GF-D8 (cell line): ENCODE measurements around the gene ENO1.
"Not testable (repeated sequence)": the region's sequence is repeated elsewhere in the genome, so short reads cannot be mapped to it uniquely, and the experiment has no call there.

ENCODE experiments used
- DNase-seq: peaks from one replicate; lab custom pipeline; 2025; lab: John Stamatoyannopoulos, UW

Gene ENO1

DNA sequence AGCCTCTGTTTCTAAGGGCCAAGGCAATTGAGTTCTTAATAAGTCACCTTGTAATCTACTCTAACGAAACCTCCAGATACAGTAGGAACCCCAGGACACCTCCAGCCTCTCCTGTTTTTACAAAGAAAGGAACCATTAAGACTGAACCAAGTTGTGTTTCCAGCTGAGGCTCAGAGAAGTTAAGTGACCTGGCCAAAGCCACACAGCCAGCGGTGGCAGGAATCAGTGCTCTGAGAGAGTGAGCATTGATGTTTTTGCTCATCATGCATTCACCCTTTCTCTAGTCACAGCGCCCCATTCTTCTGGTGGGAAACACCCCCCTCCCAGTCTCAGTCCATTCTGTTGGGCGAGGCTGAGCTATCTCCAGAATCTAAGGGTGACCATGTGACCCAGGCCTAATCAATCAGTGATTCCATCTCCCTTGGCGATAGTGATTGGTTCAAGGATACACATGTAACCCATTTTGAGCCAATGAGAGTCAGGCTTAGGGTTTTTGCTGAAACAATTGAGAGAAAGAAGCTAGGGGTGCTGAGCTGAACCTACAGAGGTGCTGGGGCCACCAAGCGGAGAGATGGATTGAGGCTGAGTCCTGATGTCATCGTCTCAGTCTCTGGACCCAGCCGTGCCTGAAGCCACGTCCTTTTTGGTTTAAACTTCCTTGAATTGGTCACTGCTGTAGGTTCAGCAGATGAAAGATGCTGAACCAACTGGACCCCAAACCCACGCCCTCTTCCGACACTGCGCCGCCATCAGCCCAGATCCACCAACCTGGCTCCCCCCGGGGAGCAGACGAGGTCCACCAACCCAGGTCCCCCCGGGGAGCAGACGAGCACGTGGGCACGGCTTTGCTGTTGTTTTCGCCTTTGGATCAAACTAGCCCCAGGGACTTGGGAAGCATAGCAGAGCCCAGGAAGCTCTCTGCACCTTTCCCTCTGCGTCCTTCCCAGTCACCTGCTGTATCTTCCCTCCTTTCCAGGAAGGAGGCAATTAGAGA, 33.1 kb downstream of the ENO1 start:
- no peak for DNase-seq

DNA sequence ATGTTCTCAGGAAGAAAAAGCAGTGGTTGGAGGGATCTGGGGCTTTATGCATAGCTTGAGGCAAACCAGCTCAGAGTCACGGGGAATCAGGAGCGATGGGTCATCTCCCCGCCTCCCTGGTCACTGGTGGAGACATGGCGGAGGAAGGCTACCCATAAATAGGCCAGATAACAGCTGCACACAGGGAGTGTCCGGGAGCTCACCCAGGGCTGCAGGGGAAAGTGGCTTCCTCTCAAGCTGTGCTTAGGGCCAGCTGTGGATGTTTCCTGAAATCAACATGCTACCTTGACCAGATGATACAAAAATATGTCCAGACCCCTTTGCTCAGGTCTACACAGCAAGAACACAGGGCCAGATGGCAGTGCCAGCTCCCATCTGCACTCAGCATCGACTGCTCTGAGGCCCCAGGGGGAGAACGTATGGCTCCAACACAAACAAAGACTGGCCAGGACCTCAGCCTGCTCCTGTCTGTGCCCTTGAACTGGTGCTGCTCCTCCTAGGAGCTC, 33.9 kb downstream of the ENO1 start:
- DNase-seq: no peak

DNA sequence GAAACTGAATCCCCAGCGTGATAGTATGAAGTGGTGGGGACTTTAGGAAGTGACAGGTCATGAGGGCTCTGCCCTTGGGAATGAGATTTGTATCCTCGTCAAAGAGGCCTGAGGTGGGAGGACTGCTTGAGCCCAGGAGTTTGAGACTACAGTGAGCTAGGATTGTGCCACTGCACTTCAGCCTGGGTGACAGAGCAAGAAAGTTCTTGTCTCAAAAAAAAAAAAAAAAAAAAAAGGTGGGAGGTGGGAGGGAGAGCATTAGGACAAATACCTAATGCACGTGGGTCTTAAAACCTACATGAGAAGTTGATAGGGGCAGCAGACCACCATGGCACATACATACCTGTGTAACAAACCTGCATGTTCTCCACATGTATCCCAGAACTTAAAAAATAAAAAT, 37.1 kb downstream of the ENO1 start:
- DNase-seq: no peak

DNA sequence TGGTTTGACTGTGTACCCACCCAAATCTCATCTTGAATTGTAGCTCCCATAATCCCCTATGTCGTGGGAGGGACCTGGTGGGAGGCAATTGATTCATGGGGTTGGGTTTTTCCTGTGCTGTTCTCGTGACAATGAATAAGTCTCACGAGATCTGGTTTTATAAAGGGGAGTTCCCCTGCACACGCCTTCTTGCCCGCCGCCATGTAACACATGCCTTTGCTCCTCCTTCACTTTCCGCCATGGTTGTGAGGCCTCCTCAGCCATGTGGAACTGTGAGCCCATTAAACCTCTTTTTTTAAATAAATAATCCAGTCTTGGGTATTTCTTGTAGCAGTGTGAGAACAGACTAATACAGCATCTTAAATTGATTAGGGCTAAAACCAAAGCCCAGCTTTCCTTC, 38.5 kb downstream of the ENO1 start:
- no peak for DNase-seq

DNA sequence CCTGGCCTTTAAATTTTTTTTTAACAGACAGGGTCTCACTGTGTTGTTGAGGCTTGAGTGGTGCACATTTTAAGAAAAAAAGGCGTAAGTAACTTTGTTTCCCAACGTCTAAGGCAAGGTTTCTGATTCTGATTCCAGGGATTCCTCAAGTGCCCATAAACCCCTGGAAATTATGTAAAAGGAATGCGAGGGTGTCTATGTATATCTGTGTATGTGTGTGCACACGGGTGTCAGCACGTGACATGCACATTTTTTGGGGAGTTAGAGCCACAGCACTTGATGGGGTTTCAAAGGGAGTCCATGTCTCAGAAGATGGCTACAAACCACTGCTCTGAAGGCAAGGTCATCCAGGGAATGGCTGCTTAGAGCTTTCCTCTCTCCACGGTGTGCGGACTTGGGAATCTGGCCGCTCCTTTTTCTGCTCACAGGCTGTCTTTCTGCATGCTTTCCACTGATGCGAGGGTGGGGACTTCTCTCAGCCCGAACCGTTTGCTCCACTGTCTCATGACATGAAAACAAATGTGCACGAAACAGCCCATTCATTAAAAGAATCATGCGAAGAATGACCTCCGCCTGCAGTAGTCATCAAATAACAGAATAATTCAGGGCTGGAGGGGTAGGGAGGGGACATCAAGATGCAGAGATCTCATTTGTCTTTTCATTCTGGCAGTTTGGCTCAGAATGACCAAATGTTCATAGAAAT, 42.4 kb downstream of the ENO1 start:
- DNase-seq: no peak

DNA sequence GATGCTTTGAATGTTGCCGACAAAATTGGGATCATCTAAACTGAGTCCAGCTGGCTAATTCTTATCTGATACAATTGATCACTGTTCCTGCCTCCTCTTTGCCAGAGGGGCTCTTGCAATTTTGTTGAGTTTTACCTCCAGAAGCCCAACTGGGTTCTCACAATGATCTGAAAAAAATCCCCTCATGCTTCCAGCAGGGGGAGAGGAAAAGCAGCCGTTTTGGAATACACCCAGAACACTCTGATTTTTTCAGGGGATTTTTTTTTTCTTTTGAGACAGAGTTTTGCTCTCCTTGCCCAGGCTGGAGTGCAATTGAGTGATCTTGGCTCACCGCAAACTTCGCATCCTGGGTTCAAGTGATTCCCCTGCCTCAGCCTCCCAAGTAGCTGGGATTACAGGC, 47.1 kb downstream of the ENO1 start:
- no peak for DNase-seq

DNA sequence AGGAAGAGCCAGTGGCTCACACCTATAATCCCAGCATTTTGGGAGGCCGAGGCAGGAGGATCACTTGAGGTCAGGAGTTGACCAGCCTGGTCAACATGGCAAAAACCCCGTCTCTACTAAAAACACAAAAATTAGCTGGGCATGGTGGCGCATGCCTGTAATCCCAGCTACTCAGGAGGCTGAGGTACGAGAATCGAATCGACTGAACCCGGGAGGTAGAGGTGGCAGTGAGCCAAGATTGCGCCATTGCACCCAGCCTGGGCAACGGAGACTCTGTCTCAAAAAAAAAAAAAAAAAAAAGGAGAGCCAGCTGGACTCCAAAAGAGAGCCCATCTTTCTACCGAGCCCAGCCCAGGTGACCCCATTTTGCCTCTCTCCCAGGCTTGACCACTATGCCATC, 47.8 kb downstream of the ENO1 start:
- DNase-seq: not testable (repeated sequence)

DNA sequence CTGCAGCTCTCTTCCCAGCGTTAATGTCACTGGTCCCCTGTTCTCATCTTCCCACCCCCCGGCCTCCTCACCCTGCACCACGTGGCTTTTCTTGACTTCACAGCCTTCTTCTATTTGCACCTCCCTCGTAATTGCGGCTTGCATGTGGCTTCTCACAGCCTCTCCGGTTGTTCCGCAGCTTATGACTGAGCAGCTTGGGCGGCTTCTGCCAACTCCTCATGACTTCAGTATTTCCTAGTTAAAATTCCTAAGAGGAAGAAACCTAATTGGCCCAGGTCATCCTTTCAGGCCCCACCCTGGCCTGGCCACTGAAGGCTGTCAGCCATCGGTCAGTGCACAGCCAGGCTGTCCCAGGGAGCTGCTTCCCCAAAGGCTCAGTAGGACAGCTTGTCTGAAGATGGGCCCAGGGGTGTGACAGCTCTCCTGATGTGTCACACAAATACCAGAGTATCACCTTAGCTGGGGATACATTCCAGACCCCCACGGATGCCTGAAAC, 52.5 kb downstream of the ENO1 start:
- DNase-seq: no peak

DNA sequence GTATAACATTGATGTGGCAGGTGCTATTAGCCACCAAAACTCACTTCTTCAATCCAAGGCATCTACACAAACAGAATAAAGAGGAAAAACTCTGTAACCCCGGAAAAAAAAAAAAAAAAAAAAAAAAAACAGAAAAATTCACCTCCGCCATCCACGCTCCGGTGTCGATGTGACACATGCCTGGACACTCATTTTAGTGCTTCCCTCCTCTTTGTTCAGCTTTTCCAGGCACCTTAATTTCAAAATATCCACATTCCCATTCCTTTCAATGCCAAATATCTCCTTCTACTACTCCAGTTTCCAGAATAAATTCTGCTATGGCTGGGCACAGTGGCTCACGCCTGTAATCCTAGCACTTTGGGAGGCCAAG, 55.2 kb downstream of the ENO1 start:
- no peak for DNase-seq

DNA sequence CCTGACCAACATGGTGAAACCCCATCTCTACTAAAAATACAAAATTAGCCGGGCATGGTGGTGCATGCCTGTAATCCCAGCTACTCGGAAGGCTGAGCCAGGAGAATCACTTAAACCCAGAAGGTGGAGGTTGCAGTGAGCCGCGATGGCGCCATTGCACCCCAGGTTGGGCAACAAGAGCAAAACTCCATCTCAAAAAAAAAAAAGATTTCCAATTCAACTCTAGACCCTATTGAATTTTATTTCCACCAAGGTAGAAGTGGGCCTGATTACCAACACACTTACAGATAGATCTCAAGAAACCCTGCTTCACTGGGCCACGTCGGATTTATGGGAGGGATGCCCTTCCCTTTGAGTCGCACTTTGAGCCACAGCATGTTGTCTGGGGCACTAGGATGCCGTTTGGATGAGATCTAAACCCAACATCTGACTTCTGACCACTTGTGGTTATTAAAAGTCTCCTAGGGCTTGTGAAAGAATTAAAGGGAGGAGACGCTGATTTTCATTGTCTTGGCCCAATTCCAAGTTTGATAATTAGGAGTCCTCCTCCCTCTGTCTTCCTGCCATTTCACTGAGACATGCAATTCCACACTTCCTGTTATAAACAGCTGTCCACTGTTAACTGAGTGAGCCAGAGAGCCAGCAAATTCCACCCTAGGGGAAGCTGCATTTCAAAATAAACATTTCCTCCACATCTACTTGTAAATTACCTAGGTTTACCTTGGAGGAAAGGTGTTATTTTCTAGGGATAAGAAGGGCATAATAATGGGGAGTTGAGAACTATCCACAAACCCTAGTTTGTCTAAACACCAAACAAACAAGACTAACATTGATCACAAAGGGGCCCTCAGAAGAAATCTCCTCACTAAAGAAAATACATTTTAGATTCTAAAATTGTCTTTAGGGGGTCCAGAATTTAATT, 55.9 kb downstream of the ENO1 start:
- no peak for DNase-seq

DNA sequence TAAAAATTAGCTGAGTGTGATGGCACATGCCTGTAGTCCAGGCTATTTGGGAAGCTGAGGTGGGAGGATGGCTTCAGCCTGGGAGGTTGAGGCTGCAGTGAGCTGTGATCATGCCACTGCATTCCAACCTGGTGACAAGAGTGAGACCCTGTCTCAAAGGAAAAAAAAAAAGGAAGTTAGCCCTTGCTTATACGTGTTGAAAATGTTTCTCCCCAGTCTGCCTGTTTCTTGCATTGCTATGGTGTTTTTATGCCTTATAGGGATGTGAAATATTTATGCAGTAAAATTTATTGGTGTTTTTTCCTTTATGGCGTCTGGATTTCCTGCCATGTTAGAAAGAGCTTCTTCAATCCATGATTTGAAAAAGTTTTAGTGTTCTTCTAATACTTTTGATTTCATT, 57.4 kb downstream of the ENO1 start:
- no peak for DNase-seq

DNA sequence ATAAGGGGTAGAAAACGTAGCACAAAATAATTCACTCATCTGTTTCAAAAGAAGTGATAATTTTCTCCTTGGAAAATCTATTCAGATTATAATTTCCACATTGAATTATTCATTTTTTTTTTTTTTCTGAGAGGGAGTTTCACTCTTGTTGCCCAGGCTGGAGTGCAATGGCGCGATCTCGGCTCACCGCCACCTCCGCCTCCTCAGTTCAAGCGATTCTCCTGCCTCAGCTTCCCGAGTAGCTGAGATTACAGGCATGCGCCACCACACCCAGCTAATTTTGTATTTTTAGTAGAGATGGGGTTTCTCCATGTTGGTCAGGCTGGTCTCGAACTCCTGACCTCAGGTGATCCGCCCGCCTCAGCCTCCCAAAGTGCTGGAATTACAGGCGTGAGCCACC, 59.7 kb downstream of the ENO1 start:
- DNase-seq: not testable (repeated sequence)

DNA sequence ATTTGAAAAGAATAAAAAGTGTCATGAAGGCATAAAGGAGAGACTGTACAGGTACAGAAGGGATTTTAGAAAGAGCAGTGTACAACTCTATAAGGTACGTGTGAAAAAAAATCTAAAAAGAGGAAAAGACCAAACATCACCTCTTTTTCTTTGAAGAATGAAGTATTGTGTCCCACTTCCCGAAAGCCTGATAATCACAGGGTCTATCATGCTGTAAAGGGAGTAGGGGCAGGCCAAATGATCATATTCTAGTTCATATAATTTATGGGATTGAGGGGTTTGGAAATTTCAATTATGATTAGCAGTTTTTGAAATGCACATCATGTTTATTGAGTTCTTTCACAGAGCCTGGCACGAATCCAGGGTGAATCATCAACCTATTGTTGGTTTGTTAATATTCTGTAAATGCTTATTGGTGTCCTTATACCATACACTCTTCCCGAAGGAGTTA, 60.1 kb downstream of the ENO1 start:
- DNase-seq: no peak

DNA sequence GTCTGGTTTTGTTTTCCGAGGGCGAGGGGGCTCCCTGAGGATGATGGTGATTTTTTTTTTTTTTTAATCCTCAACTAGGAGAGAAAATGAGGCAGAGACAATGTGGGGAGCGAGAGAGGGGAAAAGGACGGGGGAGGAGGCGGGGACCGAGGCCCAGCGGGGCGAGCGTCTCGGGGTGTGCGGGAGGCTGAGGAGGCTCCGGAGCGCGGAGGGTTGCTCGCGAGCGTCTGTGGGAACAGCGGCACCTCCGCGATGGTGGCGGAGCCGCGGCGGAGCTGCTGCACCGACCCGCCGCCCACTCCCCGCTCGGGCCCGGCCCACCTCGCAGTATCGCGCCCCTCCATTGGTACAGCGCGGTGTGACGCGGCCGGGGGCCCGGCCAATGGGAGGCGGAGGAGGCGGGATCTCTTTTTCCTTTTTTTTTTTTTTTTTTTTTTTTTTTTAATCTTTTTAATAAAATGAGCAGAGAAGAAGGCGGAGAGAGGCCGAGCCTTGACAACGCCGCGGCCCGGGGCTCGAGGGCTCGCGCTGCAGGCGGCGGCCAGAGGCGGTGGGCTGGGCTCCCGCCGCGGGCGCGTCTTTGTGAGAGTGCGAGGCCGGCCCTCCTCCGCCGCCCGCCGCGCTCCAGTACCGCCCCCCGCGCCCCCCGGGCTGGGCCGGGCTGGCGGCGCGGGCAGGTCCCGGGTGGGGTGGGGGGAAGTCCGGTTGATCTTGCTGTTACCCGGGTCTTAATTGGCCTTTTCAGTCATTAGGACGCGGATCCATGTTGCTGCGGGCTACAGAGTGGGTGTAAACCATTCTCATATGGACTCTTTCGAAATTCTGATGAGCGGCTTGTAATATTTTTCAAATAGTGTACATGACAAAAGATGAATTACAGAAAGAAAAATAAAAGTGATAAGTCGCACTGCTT, 60.8 kb downstream of the ENO1 start, which contains the start of gene RERE:
RERE (minus strand) TSS at position 229 of the 913 bp plus-strand sequence.
- peak; percentile 83 for DNase-seq

DNA sequence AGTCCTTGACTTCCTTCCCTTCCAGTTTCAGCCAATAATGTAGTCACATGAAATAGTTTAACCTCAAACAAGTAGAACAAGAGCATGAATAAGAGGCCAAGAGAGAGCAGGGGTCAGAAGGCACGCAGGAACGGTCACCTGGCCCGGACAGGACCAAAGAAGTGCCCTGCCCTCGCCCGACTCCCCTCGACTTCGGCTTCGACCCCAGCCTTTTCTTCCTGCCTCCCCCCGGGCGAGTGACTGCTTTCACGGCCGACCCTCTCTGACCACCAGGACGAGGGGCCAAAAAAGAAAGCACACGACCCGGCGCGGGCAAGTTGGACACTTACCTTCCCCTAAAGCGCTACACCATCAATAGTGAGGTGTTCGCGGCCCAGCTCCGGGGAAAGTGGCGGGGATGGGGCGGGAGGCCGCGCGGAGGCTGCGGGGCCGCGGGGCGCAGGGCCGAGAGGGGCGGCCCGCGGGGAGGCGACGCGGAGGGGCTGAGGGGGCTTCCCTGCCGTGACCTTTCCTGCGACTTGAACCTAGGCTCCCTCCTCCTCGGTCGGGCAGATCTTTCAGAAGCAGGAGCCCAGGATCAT, 61.6 kb downstream of the ENO1 start:
- peak; percentile 7 for DNase-seq

DNA sequence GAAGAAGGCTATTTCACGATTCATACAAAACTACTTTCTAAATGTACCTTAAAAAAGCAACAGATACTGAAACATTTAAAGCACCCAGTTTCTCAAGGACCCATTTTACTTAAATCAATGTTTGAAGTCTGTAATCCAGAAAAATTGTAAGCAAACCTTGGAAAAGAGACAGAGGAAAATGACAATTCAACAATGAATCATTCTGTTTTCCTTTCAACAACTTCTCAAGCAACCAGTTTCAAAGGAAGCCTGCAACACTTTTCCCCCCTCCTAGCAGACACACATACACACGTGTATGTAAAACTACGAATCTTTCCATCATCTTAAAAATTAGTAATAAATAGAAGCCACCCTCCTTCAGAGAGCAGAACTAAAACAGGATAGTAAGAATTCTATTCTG, 62.2 kb downstream of the ENO1 start:
- no peak for DNase-seq

DNA sequence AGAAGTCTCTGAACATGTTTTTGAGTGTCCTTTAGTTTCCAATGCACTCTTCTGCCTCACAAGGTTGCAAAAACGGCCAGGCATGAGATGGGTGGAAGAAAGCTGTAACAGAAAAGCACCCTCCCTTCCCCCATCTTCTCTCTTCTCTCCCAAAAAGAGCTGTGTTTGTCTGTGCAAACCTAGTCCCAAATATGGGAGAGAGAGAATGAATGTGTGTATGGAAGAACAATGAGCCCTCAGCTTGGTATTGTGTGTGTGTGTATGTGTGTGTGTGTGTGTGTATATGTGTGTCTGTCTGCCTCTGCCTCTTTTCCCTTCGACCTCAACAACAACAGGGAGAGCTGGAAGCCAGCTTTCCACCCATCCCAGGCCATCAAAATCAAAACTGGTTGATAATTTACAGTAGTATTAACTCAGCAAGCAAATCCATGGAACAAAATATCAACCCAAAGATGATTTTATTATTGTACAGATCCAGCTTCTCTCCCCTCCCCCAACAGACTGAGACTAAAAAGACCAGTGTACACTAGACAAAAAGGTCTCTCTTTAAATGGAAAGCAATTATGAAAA, 62.8 kb downstream of the ENO1 start:
- no peak for DNase-seq

DNA sequence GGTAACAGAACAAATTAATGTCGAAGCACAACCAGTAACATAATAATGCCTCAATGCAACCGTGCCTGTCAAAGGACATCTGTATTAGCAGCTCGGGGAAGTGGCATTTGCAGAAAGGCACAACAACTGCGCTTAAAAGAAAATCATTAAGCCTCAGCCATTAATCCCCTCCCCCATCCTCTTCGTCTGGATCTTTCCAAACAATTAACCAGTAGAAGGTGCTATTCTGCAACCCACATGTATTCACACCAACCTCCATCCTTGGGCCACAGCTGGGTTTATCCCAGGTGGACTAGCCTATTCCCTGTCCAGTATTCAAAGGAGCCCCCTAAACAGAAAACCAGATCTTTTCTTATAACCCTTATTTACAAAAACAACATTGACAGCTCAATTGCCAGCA, 63.6 kb downstream of the ENO1 start:
- DNase-seq: no peak

DNA sequence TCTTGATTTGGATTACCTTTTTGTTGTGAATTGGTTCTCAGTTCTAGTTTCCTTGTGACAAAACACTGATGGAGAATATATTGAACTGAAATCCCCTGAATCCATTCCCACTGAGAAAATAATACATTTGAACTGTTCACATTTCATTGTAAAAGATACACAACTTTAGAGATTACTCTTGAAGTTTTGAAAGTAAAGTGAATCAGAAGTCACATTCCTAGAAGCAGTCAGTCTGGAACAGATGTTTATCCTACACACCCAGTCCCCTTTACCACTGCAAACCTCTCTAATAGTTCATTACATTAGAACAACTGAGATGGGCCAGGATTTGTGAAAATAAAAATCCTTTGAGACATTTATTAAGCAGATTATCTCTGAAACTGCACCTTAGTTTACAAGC, 64.5 kb downstream of the ENO1 start:
- no peak for DNase-seq
